Activated CD4-positive, alpha-beta T cell treated with anti-CD3 and anti-CD28 coated beads, Interleukin-2, amount 50 U/mL, for 24 hours (primary cell): ENCODE data around the gene EFCAB6.

ENCODE experiments used
- DNase-seq, 2 donors: peaks; one replicate each; pipeline ENCODE4 v3.0.0-alpha.2; 2020; ENCODE audit warnings: low read depth in 1 of 2, low spot score in 1 of 2

Gene EFCAB6

DNA sequence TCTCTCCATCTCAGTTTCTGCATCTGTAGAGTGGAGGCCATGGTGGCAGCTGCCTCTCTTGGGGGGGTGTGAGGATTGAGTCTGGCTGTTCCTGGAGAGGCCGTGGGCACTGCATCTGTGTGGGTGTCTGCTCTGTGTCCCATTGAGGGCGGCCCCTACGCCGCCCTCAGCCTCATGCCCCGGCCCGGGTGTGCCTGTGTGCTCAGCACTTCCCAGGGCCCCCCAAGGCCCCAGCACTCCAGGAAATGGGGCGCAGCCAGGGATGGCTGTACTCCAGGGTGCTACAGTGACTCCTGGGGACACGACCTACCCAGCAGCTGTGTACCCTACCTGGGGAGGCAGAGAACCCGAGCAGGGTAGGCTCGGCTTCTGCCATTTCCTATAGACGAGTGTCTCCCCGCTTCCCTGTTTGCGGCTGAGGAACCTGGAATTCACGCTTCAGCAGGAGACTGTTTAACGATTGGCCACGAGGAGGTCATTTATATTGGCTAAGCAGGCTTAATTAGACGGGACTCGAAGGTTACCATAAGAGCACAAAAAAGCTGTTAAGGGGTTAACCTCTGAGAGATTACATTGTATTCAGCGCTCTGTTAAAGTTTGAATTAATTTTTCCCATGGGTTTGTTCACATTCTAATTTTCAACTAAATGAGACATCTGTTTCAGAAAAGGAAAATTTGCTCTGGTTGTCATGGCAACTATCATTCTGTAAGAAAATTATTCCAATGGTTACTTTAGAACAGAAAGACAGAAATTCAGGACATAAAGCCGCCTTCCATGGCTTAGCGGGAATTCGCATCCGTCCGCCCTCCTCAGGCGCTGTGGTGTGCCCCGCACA is 323.9 kb downstream of the EFCAB6 start:
- DNase-seq = no peak

DNA sequence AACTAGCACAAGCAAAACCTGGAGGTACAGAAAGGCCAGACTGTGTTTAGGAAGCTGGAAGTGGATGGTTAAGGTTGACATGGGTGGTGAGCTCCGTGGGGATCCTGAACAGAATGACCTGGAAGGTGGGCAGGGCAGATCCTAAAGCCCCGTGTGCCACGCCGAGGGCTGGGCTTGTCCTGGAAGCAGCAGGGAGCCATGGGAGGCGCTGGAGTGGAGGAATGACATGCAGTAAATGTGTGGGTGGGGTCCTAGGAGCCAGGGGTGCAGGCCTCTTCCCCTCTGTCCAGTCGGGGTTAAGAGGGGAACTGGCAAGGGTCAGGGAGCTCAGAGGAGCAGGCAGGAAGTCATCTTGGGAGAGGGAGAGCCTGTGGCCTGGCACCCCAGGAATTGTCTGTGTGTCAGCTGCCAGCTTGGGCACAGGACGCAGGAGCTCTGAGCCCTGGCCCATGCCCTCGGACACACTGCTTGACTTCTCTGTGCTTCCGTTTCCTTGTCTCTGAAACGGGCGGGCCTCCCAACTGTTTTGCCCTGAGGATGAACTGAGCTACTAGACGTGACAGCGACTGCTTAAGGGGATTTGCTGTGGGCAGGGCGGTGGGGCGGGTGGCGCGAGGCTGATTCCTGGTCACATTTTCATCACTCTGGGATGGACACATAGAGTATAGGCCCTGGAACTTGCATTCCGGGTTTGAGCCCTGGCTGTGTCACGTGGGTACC is 324.6 kb downstream of the EFCAB6 start:
- DNase-seq = no peak

DNA sequence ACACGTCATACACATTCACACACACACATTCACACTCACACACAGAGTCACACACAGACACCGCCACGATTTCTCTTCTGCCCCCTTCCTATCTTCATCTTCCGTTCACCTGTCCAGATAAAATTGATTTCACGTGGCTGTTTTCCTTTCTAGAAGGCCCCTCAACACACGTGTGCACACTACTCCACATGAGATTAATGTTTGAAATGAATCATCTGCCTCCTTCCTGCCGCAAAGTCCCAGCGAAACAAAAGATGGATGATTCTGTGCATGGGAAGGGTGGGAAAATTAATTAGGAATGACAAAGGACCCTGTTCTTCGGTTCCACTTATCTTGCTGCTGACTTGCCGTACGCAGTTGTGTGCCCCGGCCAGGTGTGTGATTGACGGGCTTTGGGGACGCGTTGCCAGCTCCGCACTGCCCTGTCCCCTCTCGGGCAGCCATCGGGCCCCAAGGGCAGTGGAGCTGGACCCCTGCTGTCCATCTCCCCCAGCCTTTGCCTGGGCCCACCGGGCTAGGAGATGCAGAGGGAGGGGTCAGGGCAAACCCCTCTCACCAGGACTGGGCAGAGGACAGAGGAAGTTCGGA is 326.5 kb downstream of the EFCAB6 start:
- DNase-seq = no peak

DNA sequence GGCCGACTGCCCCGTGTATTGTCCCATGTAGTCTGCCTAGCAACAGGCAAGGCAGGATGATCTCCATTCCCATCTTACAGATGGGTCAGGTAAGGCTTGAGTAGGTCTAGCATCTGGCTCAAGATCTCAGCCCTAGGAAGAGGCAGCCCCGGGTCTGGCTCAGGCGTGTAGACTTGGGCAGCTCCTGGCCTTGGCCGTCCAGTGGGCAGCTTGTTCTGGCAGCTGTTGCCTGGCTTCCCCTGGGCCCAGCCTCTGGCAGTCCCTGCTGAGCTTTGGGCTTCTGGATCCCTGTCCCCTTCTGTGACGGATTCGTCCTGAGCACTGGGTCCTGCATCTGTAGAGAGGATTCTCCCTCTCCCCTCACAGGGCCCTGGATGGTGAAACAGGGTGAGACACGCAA is 327.9 kb downstream of the EFCAB6 start:
- DNase-seq = no peak

DNA sequence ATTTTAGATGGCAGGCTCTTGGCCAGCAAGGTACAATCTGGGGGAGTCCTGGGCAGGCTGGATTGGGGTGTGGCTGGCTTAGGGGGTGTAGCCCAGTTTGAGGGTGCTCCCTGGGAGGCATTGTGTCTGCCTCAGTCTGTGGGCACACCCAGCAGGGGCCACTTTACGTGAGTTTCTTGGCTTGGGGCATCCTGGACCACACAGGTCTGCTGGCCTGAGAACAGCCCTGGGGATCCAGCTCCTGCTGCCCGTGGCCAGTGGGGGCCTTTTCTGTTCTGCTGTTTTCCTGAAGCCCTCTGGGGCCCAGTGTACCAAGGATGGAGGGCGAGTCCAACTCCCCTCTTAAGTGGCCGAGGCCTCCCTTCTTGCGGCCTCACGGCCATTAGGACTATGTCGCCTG is 328.4 kb downstream of the EFCAB6 start:
- DNase-seq = no peak

DNA sequence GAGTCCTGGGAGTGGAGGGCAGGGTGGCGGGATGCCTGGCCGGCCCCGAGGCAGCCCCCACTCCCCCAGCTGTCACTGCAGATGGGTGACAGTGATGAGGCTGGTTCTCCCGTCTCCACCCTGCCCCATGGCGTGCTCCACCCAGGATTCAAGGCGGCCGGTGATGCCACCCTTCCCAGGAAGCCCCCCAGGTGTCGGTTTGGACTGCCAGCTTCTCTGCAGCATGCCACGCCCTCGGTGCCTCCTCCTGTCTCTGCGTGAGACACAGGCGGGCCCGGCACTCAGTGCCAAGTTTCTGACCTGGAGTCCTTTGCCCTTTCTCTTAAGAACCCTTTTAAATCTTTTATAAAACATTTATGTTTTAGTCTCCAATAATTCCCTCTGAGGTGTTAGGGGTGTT is 328.8 kb downstream of the EFCAB6 start:
- DNase-seq = no peak

DNA sequence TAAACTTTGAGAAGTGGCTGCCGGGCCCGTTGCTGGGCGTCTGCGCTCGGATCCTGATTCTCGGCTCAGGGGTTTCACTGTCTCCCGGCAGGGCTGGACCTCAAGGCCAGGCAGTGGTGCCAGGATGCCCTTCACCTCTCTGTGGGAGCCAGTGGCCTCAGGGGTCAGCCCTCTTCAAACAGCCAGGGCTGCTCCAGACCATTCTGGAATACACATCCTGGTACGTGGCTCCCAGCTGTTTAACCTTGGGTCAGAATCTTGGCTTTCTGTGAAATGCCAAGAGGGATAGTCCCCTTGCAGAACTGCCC is 329.8 kb downstream of the EFCAB6 start:
- no peak for DNase-seq

DNA sequence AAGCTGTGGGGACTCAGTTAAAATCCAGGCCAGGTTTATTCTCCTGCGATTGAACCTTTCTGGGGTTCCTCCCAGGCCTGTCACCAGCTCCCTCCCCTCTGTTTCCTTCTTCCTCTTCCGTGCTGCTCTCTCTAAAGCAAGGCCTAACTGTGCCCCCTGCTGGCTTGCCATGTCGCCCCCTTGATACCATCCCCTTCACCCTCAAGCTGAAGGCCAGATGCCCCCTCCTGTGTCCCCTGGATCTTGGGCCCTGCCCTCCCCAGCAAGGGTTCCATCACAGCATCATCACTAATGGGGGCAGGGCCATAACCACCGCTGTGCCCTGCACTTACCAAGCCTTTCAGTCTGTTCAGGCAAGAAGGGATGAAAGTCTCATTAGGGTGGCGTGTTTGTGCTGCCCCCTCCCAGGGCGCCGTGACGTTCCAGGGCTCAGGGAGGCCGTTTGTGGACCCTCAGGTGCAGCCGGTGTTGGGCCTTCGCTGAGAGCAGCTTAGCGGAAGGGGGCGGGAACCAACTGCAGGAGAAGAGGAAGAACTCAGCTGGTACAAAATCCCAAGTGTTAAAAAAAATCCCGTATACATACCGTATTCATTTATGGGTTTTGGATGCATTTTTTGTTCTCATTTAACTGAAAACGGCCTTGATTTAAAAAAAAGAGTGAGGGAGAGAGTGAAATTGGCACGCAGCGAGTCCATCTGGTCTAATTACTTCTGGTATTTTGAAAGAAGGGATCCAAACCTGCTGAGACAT is 330.4 kb downstream of the EFCAB6 start:
- no peak for DNase-seq

DNA sequence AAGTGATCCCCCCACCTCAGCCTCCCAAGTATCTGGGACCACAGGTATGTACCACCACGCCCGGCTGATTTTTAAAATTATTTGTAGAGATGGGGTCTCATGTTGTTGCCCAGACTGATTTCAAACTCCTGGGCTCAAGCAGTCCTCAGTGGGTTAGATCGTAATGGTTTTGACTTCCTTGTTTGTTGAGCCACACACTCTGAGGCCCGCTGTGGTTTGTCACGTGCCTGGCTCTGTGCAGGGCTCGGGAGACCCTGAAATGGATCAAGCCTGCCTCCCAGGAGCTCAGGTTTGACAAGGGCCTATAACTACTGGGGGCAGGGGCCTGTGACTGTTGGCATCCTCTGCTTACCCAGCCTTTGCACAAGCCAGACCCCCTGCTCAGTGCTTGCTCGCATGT is 332.1 kb downstream of the EFCAB6 start:
- no peak for DNase-seq

DNA sequence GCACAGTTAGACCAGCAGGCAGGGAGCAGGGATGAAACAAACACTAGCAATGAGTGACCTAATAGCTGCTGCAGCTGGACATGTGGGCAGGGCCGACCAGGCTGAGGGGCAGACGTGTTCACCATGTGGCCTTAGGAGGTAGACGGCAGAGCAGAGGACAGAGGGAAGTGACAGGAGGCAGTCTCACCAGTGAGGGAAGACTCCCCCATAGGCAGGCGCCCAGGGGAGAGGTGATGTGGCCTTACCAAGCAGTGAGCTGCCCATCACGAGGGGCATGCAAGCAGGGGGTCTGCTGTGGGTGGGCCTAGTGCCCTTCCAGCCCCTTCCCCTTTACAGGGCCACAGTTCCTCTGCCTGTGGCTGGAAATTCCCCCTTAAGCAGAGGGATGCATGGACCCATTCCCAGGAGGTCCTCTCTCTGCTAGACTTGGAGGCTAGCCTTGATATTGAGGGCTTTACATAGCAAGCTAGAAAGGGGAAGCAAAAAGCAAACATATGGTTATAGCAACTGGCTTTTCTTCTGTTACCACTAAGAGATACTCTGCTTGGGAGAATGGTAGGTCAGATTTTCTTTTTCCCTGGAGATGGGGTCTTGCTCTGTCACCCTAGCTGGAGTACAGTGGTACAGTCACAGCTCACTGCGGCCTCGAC is 332.7 kb downstream of the EFCAB6 start:
- DNase-seq = no peak
